GM08714 (cell line): ENCODE data around the gene PTPRM.

Experiments
- H3K4me3 ChIP-seq: fragments of 200-500 bp; sonication (Bioruptor generic); 2 replicates; pipeline ENCODE4 v1.5.1; 2014; ENCODE audit warnings: mild to moderate bottlenecking, low read length, inconsistent platforms
- ZNF274 ChIP-seq: IDR thresholded peaks from 2 replicates; pipeline ENCODE4 v1.6.1; 2012; ENCODE audit warnings: mild to moderate bottlenecking, low read depth, low read length

The PTPRM gene

DNA sequence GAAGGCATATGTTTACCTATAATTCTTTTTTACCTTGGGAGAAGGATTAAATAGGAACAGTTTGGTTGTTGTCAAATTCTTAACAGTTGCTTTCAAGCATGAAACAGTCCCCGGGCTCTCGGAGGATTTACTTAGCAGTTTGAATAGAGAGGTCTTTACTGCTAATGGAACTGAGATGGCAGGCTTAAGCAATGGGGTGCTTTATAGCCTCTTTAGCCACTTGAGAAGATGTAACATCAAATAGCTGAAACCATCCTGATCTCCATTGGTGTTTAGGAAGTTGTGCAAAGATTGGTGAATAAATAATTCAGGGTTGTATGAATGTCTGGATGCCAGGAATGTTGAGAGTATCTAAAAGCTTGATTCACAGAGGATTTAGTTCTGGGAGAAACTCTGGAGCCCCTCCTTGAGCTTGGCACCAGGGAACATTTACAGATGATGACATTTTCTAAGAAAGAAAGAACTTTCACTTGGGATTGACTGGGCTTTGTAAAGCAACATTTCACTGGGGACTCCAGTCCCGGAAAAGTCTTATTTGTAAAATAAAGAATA, 51.9 kb downstream of the PTPRM start:
- TF ChIP-seq ZNF274: no peak
- H3K4me3 ChIP-seq: no peak overlapping the region

GRCh38 chr18:7619676-7620075, 52.6 kb downstream of the PTPRM start:
- H3K4me3 ChIP-seq: no peak overlapping the region
- no peak for TF ChIP-seq ZNF274

DNA sequence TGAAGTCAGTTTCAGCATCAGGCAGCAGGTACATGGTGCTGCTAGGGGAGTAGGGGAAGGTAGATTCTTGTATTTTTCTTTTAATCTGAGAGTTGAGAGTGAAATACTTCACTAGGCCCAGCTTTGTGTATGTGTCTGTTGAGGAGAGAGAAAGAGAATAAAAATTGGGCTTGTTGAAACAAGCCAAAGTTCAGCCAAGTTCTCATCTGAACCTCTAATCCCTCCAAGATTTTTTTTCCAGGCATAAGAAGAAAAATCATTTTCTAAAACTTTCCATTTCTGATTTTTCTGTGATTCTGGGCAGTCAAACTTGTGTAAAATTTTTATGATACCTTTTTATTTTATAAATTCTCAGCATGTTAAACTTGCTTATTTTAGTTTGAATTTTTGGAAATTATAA, 55.6 kb downstream of the PTPRM start:
- TF ChIP-seq ZNF274: no peak
- H3K4me3 ChIP-seq: no peak overlapping the region

- no peak for TF ChIP-seq ZNF274
- no peak overlapping the region for H3K4me3 ChIP-seq
Measured at GRCh38 chr18:7623681-7624080, 56.6 kb downstream of the PTPRM start.

GRCh38 chr18:7624697-7625096, 57.6 kb downstream of the PTPRM start:
- no peak for TF ChIP-seq ZNF274
- H3K4me3 ChIP-seq: no peak overlapping the region

DNA sequence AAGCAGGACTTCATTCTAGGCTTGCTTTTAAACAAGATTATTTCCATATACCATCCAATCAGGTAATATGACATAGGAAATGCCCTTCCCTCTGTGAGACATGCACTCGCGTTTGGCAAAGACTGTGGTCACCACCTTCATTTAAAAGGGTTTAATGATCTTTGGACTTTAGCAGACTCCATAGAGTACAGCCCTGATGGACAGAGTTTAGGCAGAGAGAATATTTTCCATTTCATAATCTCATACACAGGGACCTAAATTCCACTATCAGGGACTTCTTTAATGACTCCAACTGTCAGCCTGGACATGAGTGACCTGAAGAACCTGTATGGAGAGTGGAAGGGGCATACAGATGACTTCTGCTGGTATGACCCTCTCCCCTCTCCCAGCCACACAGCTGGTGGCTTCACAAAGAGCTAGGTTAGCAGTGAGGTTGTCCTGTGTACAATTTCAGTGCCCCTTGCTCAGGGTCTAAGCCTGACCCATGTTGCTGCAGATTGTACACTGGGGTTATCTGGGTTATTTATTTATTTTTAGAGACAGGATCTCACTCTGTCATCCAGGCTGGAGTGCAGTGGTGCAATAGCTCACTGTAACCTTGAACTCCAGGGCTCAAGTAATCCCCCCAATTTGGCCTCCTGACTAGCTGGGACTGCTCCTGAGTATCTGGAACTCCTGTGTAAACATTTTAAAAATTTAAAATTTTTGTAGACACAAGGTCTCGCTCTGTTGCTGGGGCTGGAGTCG, 59.2 kb downstream of the PTPRM start:
- no peak for TF ChIP-seq ZNF274

DNA sequence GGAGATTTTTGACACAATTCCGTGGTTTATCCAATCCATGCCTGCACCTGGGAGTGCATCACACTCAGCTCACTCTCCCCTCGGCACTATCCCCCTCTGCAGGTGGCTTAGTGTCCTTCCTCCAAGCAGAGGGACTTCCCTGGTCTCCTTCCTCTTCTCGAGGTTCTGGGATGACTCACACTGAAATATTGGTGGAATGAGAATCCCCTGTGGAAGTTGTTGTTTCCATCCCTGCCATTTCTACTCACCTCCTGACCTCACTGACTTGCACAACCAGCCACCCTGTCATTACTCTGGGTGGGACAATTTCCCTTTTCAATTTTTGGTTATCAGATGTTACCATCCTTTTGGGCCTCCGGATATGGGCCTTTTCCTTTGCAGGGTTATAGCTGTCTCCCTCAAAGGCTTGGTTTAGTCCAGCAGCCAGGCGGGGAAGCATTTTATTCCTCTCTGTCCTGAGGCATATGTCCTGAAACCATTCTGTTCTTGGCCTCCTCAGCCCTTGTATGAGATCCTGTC, 59.9 kb downstream of the PTPRM start:
- H3K4me3 ChIP-seq: no peak overlapping the region
- TF ChIP-seq ZNF274: no peak

More for the DNA sequence above, 59.2 kb downstream of the PTPRM start:
- no peak overlapping the region for H3K4me3 ChIP-seq

GRCh38 chr18:7629416-7629815, 62.3 kb downstream of the PTPRM start:
- no peak overlapping the region for H3K4me3 ChIP-seq
- no peak for TF ChIP-seq ZNF274

GRCh38 chr18:7630731-7631442, 63.8 kb downstream of the PTPRM start:
- H3K4me3 ChIP-seq: no peak overlapping the region
- TF ChIP-seq ZNF274: no peak

DNA sequence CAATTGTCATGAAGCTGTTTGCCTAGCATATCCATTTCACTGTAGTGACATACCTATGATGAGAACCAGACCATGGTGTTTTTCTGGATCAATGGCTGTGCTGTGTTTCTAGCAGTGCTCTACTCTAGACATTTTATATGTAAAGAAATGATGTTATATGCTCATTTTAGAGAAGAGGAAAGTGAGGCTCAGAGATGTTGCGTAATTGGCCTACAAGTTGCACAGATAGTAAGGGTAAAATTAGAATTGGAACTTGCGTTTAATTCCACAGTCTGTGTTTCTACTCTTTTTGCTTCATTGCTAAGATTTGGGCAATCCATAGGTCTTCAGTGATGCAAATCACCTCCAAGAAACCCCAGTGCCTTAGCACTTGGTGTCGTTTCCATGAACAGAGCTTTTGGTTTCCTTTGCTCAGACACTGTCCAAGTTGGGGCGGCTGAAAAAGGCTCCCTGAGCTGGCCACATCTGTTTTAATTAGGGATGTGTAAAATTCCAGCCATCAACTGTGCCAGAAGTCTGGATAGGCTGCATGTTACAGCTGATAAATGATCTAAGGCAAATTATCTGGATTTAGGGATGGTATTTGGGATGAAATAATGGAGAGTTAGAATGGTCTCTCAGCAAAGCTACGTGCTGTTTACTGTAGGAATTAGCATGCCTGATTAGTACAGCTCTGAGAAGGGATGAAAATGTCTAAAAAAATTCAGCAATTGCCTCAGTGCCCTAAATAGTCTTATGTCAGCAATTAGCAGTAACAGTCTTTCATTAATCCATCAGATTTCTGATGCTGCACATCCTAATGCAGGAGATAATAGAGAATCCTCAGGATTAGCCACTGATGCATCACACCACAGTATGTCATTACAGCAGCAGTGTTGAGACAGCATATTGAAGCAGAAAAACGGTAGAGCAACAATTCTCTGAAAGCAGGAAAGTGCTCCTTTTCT, 65.3 kb downstream of the PTPRM start:
- TF ChIP-seq ZNF274: no peak
- no peak overlapping the region for H3K4me3 ChIP-seq

DNA sequence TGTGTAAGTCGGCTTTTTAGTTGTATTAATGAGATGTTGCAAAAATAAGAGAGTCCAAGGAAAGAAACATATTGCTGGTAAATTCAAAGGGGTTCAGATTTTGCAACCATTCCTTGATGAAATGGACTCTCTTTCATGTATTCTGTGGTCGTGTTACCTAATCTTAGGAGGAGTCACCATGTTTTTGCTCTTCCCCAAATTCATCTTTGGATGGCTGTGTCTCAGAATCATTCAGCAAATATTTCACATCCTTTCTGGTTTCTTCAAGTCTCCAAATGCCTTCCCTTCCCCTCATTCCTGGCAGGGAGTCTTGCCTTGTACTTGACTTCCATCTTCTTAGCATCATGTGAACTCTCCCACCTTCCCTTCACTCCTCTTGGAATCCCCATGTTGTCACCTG, 66.1 kb downstream of the PTPRM start:
- no peak overlapping the region for H3K4me3 ChIP-seq
- no peak for TF ChIP-seq ZNF274

DNA sequence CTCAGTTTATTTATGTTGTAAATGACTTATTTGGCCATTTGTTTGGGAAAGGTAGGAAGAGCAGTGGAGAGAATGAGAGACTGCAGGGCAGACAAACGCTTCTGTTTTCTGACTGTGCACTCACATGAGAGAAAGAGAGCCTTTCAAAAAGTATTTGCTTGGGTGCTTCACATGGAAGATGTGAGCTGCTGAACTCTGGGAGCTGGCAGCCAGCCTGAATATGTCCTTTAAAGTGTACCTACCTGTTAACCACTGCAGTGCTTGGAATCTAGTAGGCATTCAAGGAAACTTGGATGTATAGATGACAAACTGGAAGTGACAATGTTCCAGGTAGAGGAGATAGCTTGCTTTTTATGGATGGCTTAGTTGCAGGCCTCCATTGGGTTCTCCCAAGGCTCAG, 68.8 kb downstream of the PTPRM start:
- H3K4me3 ChIP-seq: no peak overlapping the region
- no peak for TF ChIP-seq ZNF274

DNA sequence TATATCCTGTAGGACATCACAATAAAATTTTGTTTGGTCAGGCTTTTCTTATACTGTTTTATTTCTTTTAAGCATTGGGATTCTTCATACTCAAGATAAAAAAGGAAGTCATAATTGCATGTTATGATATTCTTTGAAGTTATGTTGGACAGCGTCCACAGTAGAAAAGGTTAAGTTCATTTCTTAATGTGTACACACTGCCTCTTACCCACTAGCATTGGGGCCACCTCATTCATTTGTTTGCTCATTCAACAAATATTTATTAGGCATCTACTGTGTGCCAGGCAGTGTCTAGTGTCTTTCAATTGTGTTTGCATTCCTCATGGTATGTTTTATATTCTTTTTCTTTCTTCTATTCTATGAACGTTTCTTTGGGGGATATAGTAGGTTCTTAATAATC, 70.2 kb downstream of the PTPRM start:
- no peak for TF ChIP-seq ZNF274
- no peak overlapping the region for H3K4me3 ChIP-seq

DNA sequence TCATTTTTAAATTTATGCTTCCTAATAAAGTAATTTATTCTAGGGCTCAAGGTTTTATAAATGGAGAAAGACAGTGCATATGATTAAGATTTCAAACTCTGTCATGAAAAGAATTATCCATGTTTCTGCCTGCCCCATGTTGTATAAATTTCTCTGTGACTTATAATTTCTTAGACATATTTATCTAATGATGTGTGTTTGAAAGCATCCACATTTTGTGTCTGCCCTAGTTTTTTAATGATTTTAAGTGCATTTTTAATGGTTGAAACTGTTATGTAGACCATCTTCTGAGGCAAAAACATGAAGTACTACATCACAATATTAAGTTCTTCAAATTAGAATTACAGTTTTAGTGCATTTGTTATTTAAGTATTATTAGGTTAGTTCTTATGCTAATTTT, 71.2 kb downstream of the PTPRM start:
- TF ChIP-seq ZNF274: no peak
- H3K4me3 ChIP-seq: no peak overlapping the region
